HG02678 (cell line): ENCODE measurements around the gene AP2B1.

Experiments used
- ATAC-seq: cut with Tn5 transposase; IDR thresholded peaks from one replicate; pipeline ENCODE4 v1.9.1; 2021; ENCODE audit warnings: mild to moderate bottlenecking, moderate library complexity; ENCODE audit not compliant: unreplicated experiment

Gene AP2B1

DNA sequence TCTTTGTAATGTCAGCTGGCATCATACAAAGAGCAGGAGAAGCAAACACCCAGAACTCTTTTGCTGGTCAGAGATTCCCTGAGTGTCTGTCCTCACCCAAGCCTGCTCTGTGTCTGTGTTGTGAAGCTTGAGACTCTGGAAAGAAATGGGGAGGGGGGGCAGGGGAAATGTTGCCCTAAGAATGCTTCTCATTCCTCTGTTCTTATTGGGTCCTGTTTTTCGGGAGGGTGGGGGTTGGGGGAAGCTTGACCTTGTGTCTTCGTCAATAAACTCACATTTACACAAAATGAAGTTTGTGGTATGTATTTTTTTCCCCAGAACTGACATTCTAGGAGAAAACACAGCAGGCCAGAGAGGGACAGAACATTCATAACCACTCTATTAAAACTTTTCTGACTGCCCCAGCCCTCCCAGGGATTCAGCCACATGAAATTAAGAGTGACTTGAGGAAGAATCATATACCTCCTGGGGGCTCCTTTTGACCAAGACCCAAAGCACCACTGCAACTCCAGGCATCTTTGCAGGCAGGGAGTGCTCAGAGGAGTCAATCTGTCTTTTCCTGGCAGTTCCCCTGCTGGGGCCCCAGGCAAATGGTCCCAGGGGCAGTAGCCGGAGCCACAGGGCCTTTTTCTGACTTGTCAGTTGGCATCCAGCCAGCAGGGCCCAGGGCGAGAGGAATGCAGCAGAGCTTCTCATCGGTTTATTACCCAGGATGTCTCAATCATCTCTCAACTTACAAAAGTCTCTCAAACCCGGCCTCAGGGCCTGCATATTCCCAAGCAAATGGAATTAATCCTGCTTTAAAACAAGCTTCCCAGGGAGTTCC is 139.2 kb downstream of the AP2B1 start:
- no peak for ATAC-seq

DNA sequence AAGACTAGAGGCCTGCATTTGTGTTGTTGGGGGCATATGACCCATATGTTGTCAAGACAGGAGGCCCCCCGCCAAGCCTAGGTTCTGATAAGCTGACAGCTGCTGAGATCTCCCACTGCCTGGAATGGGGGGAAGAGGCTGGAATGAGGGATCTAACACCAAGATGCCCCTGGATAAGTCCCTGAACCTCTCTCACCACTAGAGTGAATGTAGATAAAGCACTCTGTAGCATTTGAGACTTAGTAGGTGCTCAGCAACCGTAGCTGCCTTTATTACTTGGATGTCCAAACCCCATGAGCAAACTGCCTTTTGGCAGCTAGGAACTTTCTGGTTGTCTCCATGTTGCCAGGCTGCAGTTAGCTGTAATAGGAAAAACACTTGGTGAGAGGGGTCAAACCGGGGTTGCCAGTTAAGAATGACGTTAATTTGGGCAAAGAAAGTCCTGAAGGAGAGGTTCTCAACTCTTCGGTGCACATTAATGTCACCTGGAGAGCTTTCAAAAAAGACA is 139.9 kb downstream of the AP2B1 start:
- no peak for ATAC-seq

DNA sequence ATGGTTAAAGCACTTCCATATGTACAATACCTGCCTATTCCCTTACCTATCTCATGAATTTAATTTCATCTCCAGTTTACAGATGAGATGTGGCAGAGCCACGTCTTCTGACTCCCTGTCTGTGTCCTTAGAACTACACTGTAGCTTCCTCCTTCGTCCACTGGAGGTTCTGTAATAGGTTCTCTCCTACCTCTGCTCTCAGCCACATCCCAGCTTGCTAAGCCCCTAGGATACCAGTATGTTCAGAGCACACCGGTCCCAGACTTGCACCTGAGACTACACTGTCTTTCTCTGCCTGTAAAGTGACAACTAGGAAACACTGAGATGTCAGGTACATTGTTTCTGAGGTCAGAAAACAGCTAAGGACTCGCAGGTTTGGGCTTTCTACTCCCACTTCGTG is 140.5 kb downstream of the AP2B1 start:
- ATAC-seq = no peak

DNA sequence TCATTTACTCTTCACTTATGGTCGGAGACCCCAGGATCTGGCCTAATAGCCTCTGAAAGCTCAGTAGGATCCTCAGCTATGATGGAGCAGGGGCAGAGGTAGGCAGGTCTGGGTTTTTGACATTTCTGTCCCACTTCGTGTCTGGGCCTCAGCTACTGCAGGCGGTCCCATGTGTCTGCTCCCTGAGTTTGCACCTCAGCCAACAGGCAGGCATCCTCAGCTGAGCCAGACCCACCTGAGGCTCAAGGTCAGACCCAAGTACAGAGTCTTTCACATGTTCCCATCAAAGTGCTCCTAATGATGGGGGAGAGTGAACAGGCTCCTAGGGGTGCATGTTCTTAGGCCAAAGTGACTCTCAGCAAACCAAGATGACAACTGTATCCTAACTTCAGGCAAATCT is 141.4 kb downstream of the AP2B1 start:
- no peak for ATAC-seq

DNA sequence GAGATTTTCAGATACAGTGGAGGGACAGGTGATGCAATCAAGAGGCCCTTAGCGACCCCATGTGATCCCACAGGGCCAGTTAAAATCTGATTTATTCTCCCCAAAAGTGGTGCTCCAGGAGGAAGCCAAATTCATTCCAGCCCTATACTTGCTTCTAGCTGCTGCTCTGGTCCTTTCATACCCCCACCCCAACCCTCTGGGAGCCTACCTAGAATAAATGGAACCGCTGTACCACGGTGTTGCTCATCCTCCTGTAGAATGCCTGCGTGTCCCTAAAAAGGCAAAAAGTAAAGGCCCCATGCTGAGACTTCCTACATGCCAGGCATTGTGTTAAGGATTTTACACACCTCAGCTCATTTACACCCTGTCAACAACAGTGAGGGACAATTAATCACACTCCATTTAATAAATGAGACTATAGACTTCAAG is 142.3 kb downstream of the AP2B1 start:
- ATAC-seq = no peak

DNA sequence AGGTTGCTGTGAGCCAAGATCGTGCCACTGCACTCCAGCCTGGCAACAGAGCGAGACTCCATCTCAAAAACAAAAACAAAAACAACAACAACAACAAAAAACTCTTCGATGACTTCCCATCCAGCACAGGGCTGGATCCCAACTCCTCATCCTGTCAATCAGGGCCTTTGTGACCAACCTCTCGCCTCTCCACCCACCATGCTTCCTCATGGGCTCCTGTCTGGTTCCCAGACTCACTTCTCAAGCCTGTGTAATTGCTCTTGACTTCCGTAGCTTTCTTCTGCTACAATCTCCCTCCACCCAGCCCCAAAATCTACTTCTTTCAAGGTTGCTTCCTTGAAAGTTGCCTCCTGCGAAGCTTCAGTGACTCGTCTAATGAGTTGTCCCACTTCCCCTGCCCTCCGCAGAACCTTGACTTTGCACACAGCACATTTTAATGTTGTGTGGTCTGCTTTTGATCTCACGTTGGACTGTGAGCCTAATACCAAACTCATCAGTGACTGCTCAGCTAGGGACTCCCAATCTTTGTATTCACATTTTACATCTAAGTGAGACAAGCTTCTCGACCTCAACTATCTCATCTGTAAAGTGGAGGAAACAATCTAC is 143.4 kb downstream of the AP2B1 start:
- ATAC-seq = no peak

DNA sequence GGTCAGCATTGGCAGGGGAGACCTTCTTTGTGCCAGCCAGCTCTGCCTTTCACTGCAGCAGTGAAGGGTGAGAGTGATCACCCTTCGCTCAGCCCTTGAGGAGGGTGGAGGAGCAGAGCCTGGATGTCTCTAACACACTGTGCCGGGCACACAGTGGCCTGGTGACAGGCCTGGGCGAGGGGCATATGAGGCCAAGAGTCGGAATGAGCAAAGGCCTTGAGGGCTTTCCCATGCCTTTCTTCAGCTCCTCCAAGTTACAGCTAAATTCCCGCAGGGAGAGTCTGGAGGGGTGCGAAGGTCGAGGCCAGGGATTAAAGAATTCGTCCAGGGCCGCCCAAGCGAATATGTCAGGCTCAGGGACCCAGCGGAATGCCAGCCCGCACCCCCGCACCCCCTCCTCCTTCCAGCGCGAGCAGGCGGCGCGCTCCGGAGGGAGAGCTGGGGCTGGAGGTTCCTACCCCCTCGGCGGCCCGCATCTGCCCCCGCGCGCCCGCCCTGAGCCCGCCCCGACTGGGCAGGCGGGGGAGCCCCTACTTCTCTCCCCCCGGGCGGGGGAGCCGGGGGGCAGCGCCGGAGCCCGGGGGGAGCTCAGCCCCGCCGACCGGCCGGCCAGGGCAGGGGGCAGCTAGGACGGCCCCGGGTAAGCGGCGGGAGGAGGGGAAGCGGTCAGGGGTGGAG is 144.3 kb downstream of the AP2B1 start, which contains the start of gene RASL10B:
Gene RASL10B, plus strand, starts transcription at position 401 of the 678 bp plus-strand sequence. CDS start 3,546 bp downstream, outside the sequence.
- ATAC-seq = no peak

DNA sequence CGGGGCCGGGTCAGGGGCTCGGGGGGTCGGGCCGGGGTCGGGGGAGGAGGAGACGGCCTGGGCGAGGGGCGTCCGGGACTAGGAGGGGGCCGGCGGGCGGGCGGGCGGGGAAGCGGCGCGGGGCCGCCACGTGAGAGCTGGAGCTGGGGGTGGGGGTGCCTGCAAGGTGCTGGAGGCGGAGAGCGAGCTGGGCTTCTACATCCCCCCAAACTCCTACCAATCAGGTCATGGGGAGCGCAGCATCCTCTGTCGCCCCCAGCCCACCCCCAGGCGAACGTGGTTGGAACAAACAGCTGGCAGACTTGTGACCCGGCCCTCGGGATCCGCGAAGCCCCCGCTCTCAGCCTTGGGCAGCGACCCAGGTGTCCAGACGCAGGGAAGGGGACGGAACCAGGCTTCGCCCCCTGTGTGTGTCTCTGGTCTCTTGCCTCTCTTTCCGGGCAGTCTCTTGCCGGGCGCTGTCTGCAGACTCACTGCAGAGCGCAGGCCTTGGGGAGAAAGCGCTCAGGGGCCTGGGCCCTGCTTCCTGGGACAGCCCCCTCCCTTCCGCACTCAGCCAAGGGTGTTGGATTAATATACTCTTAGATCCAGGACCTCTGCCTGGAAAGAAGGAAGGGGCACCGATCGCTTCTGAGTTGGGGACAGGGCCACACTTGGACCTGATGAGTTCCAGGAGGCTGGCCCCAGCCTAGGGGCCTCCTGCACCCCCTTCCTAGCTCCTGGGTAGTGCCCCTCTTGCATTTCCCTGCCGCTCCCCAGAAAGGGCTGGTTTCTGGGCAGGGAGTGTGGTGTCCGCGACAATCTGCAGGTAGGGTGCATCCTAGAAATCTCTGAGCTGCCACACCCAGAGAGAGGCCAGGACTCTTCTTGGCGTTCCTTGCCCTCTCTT is 145.0 kb downstream of the AP2B1 start:
- ATAC-seq = no peak

DNA sequence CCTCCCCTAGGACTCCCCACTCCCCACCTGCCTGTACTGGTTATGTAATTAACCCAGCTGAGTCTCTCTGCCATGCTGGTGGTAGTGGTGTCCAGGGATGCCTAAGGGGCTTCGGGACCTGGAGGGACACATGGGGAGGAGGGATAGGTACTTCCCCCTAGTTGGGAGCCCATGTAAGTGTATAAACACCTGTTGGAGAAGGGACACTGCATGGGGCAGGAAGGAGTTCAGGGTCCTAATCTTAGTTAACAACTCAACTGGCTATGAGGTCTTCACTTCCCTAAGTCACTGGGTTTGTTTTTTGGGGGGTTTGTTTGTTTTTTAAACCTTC is 145.6 kb downstream of the AP2B1 start:
- ATAC-seq = no peak

DNA sequence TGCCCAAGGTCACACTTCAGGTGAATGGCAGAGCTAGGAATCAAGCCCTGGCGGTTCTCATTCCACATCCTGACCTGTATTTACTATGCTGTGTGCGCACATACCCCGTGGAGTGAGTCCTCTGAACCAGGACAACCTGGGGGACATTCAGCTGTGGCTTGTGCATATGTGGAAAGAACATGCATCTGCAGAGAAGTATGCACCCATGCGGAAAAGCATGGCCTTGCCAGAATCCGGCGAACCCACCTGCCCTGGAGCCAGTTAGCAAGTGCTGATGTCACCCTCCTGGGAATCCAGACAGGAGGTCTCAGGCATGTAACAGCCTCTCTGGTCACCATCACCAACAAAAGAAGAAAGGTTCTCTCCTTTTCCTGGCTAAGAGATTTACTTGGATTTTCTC is 146.2 kb downstream of the AP2B1 start:
- no peak for ATAC-seq

DNA sequence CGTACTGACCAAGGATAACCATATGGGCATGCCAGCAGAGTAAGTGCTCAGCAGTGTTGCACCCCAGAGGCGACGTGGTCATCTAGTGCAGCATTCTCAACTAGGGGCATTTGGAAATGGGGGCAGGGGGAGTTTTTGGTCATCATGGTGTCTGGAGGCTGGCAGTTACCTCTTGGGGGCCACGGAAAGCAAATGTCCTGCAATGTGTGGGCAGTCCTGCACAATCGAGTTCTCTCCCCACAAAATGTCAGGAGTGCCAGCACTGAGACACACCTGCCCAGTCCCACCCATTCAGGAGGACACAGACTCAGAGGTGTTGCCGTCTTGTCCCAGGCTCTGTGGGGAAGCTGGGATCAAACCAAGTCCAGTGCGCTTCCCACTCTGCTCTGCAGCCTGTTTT is 147.3 kb downstream of the AP2B1 start:
- no peak for ATAC-seq

DNA sequence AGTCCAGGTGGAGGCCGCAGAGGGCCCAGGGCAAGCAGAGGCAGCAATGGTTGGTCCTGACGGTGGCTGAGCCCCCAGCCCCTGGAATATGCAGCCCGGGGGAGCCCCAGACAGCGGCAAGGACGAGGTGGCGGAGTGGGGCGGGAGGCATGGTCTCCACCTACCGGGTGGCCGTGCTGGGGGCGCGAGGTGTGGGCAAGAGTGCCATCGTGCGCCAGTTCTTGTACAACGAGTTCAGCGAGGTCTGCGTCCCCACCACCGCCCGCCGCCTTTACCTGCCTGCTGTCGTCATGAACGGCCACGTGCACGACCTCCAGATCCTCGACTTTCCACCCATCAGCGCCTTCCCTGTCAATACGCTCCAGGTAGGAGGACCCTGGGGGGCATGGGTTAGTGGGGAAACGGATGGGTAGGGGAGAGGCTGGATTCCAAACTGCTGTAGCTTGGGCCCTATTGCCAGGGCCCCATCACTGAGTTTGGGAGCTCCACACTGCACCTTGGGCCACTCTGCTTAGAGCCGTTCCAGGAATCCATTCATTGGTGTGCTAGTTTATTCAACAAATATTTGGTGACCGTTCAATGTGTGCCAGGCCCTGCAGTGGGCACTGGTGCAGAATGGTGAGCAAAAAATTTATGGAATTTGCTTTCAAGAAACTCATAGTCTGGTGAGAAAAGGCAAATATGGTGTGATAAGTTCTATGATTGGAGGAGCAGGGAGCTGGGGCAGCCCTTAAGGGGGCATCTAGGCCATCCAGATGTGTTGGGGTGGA is 148.1 kb downstream of the AP2B1 start:
- no peak for ATAC-seq

DNA sequence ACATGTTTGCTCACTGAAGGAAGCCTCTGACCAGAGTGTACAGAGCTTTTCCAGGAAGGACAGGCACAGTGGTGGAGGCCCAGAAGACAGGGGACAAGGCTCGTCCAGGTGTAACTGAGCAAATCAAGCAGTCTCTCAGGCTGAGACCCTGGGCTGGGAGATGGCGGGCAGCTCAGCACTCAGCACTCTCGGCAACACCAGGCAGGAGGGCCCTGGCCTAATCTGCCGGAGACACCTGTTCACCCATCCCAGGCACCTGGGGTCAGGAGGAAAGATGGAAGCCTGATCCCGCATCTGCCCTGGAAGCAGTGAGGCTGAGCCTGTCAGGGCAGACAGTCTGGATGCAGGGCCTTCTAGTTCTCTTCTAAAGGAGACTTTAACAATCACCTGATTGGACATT is 149.1 kb downstream of the AP2B1 start:
- ATAC-seq = no peak

DNA sequence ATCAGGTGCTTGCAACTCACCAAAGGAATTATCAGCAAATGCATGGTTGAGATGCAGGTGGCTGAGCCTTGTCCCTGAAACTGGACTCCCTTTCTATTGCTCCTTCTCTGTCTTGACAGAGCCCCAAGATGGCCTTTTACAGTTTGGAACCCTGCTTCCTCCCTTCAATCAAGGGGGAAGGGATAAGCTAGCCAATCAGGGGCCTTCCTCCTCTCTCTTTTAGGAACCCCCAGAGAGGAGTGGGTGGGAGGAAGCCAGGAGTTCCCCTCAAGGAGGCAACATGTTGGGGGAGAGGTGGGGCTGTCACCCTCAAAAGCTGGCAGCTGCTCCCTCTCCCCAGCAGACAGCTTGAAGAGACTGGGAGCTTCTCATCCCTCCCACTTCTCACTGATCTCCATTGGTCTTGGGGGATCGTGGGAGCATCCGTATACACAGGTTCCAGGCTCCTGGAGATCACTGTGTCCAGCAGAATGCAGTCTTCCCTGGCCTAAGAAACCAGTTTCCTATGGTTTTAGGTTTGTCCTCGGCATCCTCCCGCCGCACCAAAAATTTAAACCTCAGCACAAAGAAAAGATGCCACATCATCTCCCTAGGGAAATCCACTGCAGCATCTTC is 151.5 kb downstream of the AP2B1 start:
- ATAC-seq = no peak

DNA sequence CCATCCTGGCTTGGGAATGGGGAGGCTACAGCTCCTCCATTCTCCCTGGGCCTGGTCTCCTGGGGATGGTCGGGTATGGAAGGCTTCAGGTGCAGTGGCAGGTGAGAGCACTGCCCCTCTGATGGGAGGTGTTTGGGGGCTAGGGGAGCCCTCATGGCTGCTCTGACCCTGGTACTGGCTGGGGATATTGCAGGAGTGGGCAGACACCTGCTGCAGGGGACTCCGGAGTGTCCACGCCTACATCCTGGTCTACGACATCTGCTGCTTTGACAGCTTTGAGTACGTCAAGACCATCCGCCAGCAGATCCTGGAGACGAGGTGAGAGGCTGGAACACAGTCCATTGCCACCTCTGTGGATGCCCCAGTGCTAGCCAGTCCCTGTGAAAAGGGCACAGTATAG is 153.1 kb downstream of the AP2B1 start:
- no peak for ATAC-seq

DNA sequence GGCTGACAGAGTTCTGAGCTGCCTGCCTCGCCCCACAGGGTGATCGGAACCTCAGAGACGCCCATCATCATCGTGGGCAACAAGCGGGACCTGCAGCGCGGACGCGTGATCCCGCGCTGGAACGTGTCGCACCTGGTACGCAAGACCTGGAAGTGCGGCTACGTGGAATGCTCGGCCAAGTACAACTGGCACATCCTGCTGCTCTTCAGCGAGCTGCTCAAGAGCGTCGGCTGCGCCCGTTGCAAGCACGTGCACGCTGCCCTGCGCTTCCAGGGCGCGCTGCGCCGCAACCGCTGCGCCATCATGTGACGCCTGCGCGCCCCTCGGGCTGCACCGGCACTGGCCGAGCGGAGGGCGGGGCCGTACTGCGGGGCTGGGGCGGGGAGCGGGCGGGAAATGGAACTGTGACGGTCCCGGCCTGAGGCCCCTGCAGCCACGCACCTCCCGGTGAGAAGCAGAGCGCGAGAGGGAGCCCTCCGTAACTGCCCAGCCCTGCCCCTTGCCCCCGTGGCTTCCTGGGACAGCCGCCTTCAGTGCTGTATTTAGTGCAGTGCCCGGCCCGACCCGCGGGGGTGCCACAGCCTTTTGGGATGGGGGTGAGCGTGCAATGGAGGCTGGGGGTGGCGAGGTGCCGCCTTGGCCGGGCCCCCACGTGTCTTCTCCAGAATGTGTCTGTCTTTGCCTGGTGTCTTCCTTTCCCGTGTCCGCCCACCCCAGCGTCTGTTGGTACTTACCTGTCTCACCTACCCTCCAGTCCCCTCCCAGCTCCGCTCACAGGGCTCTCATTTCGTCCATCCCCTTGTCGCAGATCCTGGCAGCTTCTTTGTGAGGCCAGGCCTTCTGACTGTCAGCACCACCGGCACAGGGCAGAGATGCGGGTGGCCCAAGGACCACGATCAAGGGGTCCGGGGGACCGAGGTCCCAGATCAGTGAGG is 154.1 kb downstream of the AP2B1 start:
- no peak for ATAC-seq

DNA sequence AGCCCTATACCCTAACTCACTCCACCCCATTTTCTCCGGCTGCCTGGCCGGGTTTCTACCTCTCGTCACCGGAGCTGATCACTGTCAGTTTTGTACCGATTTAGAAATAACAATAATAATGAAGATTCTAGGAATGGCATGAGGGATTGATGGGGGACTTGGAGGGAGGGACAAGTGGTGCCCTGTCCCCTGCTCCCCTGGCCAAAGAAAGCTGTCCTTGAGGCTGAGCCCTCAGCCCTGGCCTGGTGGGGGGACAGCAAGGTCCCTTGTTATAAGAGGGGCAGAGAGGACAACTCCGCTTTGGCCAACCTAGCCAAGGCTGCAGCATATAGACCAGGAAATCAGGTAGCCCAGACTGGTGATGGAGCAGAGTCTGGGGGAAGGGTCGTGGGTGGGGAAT is 155.4 kb downstream of the AP2B1 start:
- ATAC-seq = no peak

DNA sequence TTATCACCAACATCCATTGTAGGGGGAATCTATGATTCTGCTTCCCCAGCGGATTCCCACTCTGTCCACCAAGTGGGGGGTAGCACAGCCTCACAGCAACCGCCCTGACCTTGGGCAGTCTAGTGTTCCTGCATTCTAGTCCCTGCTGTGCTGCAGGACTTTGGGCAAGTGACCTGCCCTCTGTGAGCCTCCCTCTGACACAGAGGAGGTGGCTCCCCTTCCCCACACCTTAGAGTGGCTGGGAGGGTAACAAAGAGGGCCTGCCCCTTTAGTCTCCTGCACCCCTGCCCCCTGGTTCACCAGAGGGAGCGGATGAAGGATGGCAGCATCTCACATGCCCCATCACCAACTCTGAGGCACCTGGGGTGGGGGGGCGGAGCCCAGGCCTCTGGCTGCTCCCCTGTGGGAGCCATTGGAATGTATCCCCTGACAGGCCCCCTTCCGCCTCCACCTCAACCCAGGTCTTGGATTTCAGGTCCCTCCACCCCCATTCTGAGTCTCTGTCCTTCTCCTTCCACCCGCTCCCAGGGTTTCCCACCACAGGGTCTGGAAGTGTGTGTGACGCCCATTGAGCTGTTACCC is 155.9 kb downstream of the AP2B1 start:
- no peak for ATAC-seq
